GM12872 (cell line): ENCODE data around the gene IRS1.

Experiments
- CTCF ChIP-seq: IDR thresholded peaks from 3 replicates; pipeline ENCODE4 v1.5.1; 2011; ENCODE audit warnings: low read depth, mild to moderate bottlenecking, low read length, moderate library complexity; ENCODE audit not compliant: insufficient read depth

The IRS1 gene

DNA sequence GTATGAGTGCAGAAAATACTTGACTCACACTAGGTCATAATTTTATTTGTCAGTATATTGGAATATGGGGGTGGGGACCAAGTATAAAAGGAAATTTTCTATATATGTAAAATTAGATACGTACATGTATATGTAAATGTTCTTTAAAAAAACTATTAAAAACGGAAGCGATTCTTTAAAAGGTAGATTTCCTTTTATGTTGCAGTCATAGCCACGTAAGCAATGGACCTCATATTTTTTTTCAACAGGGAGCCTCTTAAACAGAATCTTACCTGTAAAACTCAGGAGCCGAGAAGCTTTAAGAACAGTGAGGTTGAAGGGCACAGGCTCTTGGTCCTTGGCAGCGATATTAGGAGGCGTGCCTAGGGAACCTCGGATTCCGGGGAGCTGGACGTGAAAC is 39.5 kb upstream of the IRS1 start:
- no peak for TF ChIP-seq CTCF

DNA sequence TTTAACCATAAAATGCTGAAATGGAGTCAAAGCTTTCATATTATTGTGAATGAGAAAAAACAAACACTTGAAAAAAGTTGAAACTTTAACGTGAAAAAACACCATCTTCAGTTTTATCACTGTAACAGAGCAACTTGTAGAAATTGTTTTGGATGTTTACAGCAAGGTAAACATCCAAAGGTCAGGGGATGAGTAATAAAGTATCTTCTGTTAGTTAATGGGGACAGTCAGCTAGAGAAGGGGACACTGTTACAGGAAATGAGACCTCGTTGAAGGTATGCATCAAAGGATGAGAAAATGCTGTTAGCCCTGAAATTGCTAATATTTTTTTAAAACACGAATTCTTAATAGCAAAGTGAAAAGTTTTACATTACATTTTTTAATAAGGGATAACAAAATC is 39.1 kb upstream of the IRS1 start:
- TF ChIP-seq CTCF, result no peak

- TF ChIP-seq CTCF, result no peak
Observed at GRCh38 chr2:226837787-226838603, 38.4 kb upstream of the IRS1 start.

- TF ChIP-seq CTCF, result no peak
Observed at GRCh38 chr2:226837334-226837733, 37.7 kb upstream of the IRS1 start.

GRCh38 chr2:226836548-226836885 is 36.9 kb upstream of the IRS1 start:
- TF ChIP-seq CTCF, result no peak

- no peak for TF ChIP-seq CTCF
Observed at GRCh38 chr2:226835796-226836547, 36.4 kb upstream of the IRS1 start, which contains the start of gene RHBDD1. RHBDD1 (plus strand) TSS chr2:226836054; CDS start chr2:226864694, 28,640 bp downstream.

DNA sequence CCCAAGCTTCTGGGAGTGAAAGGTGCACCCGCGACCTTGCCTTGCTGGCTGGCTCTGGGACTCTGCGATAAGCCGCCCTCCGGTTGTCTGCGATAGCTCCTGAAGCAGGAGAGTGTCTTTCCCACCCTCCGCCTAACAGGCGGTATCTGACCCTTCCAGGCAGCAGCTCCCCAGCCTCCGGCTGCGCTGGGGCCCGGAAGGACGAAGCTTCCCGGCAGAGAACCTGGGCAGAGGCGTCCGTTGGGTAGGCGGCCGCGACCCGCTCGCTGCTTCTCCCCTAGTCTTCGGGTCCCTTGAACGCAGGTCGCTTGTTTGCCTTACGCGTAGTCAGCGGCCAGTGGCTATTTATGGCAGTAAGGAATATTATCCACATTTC is 35.8 kb upstream of the IRS1 start:
- TF ChIP-seq CTCF, result no peak
